Fibroblast of the aortic adventitia (primary cell): ENCODE results near the gene BEST4. TPM values are rescaled to one million over a fixed set of nuclear protein-coding genes. Genes with fewer than 3 reads are reported as not detected.
"Not testable (repeated sequence)": the region's sequence is repeated elsewhere in the genome, so short reads cannot be mapped to it uniquely, and the experiment has no call there.

Experiments
- DNase-seq: peaks from one replicate; pipeline ENCODE4 v3.0.0-alpha.2; 2010; ENCODE audit warnings: low read depth
- H3K4me3 ChIP-seq: 2 replicates; pipeline ENCODE4 v1.5.1; 2011; ENCODE audit warnings: low read depth, mild to moderate bottlenecking, control low read depth, low read length, moderate library complexity
- total RNA-seq: library from RNA; depleted of rRNA; stranded (reverse); fragments of >200 nt; gene quantifications from 2 replicates; pipeline ENCODE4 v1.2.3, GENCODE V29; 2012; ENCODE audit warnings: low replicate concordance
- TF ChIP-seq, protein P1 (sequence below): IDR thresholded peaks from 2 replicates; pipeline ENCODE4 v1.5.1; 2011; ENCODE audit warnings: mild to moderate bottlenecking, low read length, control low read depth, inconsistent platforms; ENCODE audit not compliant: insufficient read depth

Gene BEST4
- total RNA-seq, 1 donor: 0.09 TPM

DNA sequence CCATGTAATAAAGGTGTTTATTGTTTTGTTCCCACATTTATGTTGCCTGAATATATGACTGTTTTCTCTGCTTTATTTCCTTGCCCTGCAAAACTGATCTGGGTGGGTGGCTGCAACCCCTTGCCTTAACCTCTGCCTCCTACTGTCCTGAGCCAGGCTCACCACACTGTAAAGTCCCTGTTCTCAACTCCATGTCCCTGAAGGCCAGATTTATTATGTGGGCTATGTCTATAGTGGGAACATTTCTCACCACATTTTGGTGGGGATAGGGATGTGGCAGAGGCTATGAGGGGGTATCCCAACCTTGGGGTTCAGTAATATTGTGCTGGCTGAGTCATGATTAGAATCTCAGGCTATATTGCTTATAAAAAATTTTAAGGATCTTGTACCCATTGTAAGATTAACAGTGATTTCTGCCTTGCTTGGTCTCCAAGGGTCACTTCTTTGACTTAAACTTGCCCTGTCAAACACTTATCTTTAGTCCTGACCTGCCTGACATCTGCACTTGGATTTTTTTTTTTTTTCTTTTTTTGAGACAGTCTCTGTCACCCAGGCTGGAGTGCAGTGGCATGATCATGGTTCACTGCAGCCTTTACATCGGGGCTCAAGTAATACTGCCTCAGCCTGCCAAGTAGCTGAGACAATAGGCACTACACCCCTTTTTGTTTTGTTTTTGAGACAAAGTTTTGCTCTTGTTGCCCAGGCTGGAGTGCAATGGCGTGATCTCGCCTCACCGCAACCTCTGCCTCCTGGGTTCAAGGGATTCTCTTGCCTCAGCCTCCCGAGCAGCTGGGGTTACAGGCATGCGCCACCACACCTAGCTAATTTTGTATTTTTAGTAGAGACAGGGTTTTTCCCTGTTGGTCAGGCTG is 9.0 kb downstream of the BEST4 start:
- TF ChIP-seq, protein P1, sequence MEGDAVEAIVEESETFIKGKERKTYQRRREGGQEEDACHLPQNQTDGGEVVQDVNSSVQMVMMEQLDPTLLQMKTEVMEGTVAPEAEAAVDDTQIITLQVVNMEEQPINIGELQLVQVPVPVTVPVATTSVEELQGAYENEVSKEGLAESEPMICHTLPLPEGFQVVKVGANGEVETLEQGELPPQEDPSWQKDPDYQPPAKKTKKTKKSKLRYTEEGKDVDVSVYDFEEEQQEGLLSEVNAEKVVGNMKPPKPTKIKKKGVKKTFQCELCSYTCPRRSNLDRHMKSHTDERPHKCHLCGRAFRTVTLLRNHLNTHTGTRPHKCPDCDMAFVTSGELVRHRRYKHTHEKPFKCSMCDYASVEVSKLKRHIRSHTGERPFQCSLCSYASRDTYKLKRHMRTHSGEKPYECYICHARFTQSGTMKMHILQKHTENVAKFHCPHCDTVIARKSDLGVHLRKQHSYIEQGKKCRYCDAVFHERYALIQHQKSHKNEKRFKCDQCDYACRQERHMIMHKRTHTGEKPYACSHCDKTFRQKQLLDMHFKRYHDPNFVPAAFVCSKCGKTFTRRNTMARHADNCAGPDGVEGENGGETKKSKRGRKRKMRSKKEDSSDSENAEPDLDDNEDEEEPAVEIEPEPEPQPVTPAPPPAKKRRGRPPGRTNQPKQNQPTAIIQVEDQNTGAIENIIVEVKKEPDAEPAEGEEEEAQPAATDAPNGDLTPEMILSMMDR: no peak
- H3K4me3 ChIP-seq: no peak overlapping the region
- no peak for DNase-seq

DNA sequence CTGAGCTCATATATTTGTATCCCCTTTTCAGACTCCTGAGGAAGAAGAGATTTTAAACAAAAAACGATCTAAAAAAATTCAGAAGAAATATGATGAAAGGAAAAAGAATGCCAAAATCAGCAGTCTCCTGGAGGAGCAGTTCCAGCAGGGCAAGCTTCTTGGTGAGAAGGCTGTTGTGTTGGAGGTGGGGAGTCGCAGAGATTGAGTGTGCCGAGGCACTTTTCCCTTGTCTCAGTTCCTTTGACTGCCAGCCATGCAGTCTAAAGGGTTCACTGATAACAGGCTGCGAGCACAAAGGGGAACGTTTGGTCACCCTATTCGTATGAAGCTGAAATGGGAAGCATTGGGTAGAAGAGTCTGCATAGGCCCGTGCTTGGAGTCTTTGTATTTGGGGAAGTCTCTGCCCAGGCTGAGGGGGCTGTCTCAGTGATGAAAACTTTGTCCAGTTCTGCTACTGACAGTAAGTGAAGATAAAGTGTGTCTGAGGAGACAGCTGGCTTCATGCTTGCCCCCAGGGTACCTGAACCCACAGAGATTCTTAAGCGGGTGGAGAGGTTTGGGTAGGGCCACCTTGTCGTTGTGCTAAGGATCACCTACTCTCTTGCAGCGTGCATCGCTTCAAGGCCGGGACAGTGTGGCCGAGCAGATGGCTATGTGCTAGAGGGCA is 9.9 kb downstream of the BEST4 start:
- TF ChIP-seq, protein P1: no peak
- peak overlapping the region; percentile 88 for H3K4me3 ChIP-seq
- no peak for DNase-seq

DNA sequence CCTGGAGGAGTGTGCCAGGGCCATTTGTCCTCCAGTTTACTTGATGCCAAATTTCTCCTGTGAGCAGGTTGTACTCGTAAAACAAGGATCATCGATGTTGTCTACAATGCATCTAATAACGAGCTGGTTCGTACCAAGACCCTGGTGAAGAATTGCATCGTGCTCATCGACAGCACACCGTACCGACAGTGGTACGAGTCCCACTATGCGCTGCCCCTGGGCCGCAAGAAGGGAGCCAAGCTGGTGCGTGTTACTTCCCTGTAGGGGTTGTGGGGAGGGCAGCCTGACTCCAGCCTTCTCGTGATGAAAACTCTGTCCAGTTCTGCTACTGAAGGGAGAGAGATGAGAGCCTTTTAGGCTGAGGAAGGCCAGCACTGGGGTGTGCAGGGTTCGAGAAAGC is 10.4 kb downstream of the BEST4 start:
- H3K4me3 ChIP-seq: peak overlapping the region; percentile 88
- TF ChIP-seq, protein P1: no peak
- DNase-seq: no peak

DNA sequence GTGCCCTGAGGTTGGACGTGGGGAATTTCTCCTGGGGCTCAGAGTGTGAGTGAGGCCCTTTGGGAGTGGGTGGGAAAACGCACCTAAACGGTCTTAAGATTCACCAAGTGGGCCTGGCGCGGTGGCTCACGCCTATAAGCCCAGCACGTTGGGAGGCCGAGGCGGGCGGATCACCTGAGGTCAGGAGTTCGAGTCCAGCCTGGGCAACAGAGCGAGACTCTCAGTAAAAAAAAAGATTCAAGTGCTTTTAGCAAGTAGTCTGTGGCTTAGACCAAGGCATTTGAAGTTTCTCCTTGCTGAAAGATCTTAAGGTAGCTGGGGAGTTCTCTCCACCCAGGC is 11.3 kb downstream of the BEST4 start:
- DNase-seq: peak; percentile 9
- TF ChIP-seq, protein P1: no peak
- peak overlapping the region; percentile 88 for H3K4me3 ChIP-seq

DNA sequence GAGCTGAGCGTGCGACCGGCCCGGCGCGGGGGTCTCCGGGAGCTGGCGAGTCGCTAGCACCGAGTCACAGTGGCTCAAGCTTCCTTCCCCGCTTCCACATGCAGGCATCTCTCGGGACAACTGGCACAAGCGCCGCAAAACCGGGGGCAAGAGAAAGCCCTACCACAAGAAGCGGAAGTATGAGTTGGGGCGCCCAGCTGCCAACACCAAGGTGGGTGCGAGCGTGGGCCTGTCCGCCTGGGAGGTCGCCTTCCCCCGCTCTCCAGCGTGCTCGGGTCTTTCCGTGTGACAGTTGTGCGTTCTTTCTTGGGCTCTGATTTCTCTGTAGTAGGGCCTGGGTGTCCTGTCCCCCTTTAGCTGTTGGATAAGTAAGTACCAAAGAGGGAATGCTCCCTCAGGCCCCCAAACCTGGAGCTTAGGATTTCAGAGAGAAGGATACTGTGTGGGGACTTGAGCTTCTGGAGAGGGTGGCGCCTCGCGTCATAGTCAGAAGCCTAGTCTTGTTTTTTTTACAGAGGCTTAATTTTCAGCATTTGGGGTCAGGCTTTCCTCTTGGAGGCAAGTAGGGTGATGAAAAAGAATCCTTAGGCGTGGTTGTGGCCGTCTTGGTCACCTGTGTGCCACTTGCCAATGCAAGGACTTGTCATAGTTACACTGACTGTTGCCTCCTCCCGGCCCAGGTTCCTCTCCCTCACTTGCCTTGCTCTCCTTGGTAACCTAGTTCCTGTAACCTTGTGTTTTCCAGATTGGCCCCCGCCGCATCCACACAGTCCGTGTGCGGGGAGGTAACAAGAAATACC is 11.8 kb downstream of the BEST4 start:
- DNase-seq: peak; percentile 32
- TF ChIP-seq, protein P1: no peak
- peak overlapping the region; percentile 88 for H3K4me3 ChIP-seq

DNA sequence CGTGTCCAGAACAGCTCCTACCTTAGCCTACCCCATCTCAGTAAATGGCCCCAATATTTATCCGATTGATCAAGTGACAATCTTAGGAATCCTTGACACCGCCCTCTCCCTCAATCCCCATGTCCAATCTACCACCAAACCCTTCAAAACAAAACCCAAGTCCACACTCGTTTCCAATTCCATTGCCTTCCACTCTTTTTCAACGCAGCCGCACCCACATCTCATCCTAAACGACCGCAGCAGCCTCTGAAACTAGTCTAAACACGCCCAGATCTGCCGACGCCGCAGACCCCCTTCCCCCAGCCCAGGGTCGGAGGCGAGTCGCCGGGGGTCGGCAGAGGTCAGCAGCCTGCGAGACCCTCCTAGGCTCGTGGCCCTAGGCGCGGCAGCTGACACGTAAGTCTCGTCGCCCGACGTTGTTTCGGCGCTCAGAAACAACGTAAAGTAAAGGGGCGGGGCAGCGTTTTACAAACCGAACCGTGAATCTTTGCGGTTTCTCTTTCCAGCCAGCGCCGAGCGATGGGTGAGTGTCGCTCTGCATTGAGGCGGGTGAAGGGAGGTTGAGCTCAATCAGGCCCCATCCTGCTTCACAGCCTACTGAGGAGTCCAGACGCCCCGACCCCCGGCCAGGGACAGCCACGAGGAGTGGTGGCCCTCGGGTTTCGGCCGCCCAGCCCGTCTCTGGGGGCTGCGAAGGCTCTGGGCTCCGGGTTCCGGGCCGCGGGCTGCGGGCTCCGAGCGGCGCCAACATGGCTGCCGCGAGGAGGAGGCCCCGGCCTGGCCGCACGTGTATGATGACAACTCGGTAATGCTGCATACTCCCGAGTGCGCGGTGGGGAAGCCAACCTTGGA is 12.7 kb downstream of the BEST4 start, which contains the start of gene RPS8:
Gene RPS8, plus strand, starts transcription at position 463 of the 852 bp plus-strand sequence. Its CDS starts 57 bp downstream, at position 520.
- H3K4me3 ChIP-seq: peak within 1 kb of the TSS; percentile 88
- DNase-seq: peak; percentile 93

DNA sequence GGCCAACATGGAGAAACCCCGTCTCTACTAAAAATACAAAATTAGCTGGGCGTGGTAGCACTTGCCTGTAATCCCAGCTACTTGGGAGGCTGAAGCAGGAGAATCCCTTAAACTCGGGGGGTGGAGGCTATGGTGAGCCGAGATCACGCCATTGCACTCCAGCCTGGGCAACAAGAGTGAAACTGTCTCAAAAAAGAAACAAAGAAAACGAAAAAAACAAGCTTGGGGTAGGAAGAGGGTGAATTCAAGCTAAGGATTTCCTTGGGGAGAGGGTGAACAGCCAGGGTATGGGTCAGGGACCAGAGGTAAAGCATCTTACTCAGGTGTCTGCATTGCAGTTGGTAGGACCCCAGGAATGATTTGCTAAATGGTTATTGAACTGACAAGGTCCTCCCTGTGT is 21.5 kb downstream of the BEST4 start:
- DNase-seq, H3K4me3 ChIP-seq: not testable (repeated sequence)

More for the DNA sequence above, 12.7 kb downstream of the BEST4 start, which contains the start of gene RPS8:
- TF ChIP-seq, protein P1: no peak
